Measurements from ENCODE around the gene SGO2. TPM values are rescaled to one million over a fixed set of nuclear protein-coding genes. Genes with fewer than 3 reads are reported as not detected.

SGO2 gene
- total and polyA plus RNA-seq, 2 donors (not counting 3 experiments of a cell fraction or from before 2014, with no cell fraction given), result 1.7 to 20.5 TPM

GRCh38 chr2:200488169-200488568, 37.8 kb upstream of the SGO2 start:
- H3K79me2 ChIP-seq (ENCODE audit: control insufficient read depth, insufficient read depth, low read length), result no peaks in the 10 kb centered on the region
- H4K20me1 ChIP-seq (replicated peaks; ENCODE audit: control insufficient read depth, extremely low read depth, insufficient read depth, low read length), result no peaks in the 10 kb centered on the region
- H3K27ac ChIP-seq (ENCODE audit: insufficient read depth, low read depth, low read length), result no peak overlapping the region
- no peaks in the 10 kb centered on the region for H3K9me3 ChIP-seq (replicated peaks; ENCODE audit: control insufficient read depth, insufficient read depth, low read length)
- DNase-seq (ENCODE audit: low read depth, low spot score) (no peak), FAIRE-seq (no peak)
- H3K4me3 ChIP-seq (replicated peaks in 1 of 3; ENCODE audit: insufficient read depth in 1 of 3, low read depth in 1 of 3, low read length in 3 of 3), result no peak overlapping the region
- dilution Hi-C loops (cut with MboI; ENCODE audit: extremely low pct_ligation_motif_present, low sequenced_read_pairs), result no loop called here
- CTCF ChIA-PET, result no interaction called here
- H3K4me2 ChIP-seq (ENCODE audit: insufficient read depth, low read length), result no peak overlapping the region
- H3K4me1 ChIP-seq (ENCODE audit: control insufficient read depth, extremely low read depth, insufficient read depth, low read length), result no peaks in the 10 kb centered on the region
- no peak overlapping the region for H2AFZ ChIP-seq (ENCODE audit: low read depth, low read length)
- no peaks in the 10 kb centered on the region for H3K9me1 ChIP-seq (replicated peaks; ENCODE audit: control insufficient read depth, extremely low read depth, insufficient read depth, low read length)
- H3K9ac ChIP-seq (replicated peaks; ENCODE audit: extremely low read depth, insufficient read depth, low read length), result no peak overlapping the region
- peaks cover 0 to 2% of the 10 kb centered on the region in 2 experiments for H3K36me3 ChIP-seq (ENCODE audit: control insufficient read depth in 2 of 2, extremely low read depth in 1 of 2, insufficient read depth in 2 of 2, low read length in 2 of 2)
- intact Hi-C loops (cut with micrococcal nuclease), result loop anchor here (10.0 kb wide), 1 partner anchor 247 kb away; no protein-coding TSS in a partner anchor
- no peaks in the 10 kb centered on the region for H3K27me3 ChIP-seq (ENCODE audit: control insufficient read depth in 2 of 2, insufficient read depth in 2 of 2, low read length in 2 of 2)
- POLR2A ChIA-PET, result no interaction called here
- no peak for TF ChIP-seq POLR2AphosphoS5 (IDR thresholded peaks at IDR 0.05; ENCODE audit: insufficient read depth, low read depth, low read length)
- TF ChIP-seq MYC (IDR thresholded peaks at IDR 0.05; ENCODE audit: low read depth, low read length), result no peak
- TF ChIP-seq GATA2 (IDR thresholded peaks at IDR 0.05; ENCODE audit: insufficient read depth, insufficient read length, low read depth, low read length), result no peak
- no peak for TF ChIP-seq POLR2A (IDR thresholded peaks at IDR 0.05; ENCODE audit: low read depth, low read length)
- TF ChIP-seq JUN (IDR thresholded peaks at IDR 0.05; ENCODE audit: borderline replicate concordance, insufficient read depth, insufficient read length, low read depth), result no peak
- TF ChIP-seq EZH2 (IDR thresholded peaks at IDR 0.05; ENCODE audit: borderline replicate concordance, low read depth, low read length, severe bottlenecking), result no peak
- TF ChIP-seq FOS (IDR thresholded peaks at IDR 0.05; ENCODE audit: borderline replicate concordance, insufficient read depth, low read length), result no peak
- no peak for TF ChIP-seq CTCF (IDR thresholded peaks at IDR 0.05; ENCODE audit: extremely low read depth in 1 of 2, insufficient read depth in 1 of 2, low read depth in 1 of 2, low read length in 2 of 2)
- TF ChIP-seq MAX (IDR thresholded peaks at IDR 0.05; ENCODE audit: insufficient read depth, insufficient read length), result no peak
- BruUV-seq (replicated peaks), result no TSS peak
